GM12892 (cell line): ENCODE results near the gene NHERF2.

Experiments
- POLR2A ChIP-seq: IDR thresholded peaks from 2 replicates; pipeline ENCODE4 v1.6.1; 2011; ENCODE audit warnings: low read depth, low read length, control low read depth
- POLR2AphosphoS5 ChIP-seq: IDR thresholded peaks from 2 replicates; pipeline ENCODE4 v1.6.1; 2011; ENCODE audit warnings: low read depth, low read length, control low read depth

GRCh38 chr16:2056681-2057407 is 30.1 kb downstream of the NHERF2 start:
- TF ChIP-seq POLR2A, result no peak
- no peak for TF ChIP-seq POLR2AphosphoS5
